RWPE1 (cell line): Measurements from ENCODE around the gene ZNF761.
"Not testable (repeated sequence)": the region's sequence is repeated elsewhere in the genome, so short reads cannot be mapped to it uniquely, and the experiment has no call there.

Experiments used
- CTCF ChIA-PET: fragments of 350-600 bp; sonication (Branson Sonifier 250); formaldehyde crosslinking; extraction: SDS; loops from one replicate; lab custom pipeline; 2021; lab: Yijun Ruan, JAX
- POLR2A ChIA-PET: fragments of 400-600 bp; formaldehyde crosslinking; extraction: SDS; loops from one replicate; lab custom pipeline; 2020; ENCODE audit warnings: antibody characterized with exemption; ENCODE audit not compliant: low non-redundant PET; lab: Yijun Ruan, JAX
- DNase-seq: peaks from one replicate; pipeline ENCODE4 v3.0.0; 2012; ENCODE audit warnings: low spot score
- H3K27ac ChIP-seq: fragments of 450-650 bp; 2 replicates; pipeline ENCODE4 v1.5.1; 2017
- TF ChIP-seq, protein P1 (sequence below): fragments of 450-650 bp; conservative IDR thresholded peaks from 2 replicates; pipeline ENCODE4 v1.5.1; 2017; ENCODE audit warnings: low read depth, mild to moderate bottlenecking

The ZNF761 gene

DNA sequence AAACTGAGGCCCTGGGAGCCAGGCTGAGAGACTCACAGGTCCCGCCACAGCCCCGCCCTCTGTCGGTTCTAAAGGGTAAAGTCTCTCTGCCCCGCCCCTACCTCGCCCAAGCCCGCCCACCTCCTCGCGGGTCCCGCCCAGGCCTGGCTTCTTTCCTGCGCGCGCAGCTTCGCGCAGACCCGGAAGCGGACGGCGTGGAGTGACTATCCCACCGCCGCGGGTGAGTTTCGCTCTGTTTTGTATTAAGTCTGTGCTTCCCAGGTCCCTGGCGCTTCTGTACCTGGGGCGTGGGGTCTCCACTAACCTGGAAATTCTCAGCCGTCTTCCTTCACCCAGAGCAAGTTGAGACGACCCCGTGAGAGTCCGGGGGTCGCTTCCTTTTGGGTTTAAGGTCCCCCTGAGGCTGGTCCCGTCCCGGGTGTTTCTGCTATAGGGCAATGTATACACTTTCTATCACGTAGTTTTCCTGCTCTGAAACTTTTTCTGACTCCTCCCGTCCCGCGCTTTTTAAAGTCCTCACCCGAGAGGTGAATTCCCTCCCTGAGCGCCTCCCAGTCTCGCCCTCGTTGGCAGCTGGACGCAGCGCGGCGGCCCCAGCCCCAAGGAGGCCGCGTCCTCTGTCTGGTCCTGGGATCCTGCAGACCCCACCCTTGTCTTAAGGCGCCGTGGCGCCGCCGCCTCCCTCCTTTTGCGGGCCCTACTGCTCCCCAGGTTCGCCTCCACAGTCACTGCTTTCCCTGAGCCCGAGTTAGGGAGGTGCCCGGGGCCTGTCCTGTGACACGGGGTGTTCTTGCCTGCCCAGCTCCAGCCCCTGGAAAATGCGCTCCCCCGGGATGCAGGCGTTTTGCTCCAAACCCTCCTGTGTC lies 36.6 kb upstream of the ZNF761 start, which contains the start of gene ZNF765:
Gene ZNF765 (plus strand): TSS at position 176 of the 866 bp plus-strand sequence. CDS start 2,867 bp downstream, outside the sequence.
- peak; percentile 89 for DNase-seq
- ChIA-PET CTCF (interaction anchor here (0.6 kb wide), 1 partner anchor 98 kb away, joined by 3 read pairs; no protein-coding TSS in a partner anchor), POLR2A (interaction anchor here (0.6 kb wide), 1 partner anchor 1651 kb away, joined by 4 read pairs; no protein-coding TSS in a partner anchor)
- peak within 1 kb of the TSS; percentile 88 for H3K27ac ChIP-seq
- TF ChIP-seq, protein P1, sequence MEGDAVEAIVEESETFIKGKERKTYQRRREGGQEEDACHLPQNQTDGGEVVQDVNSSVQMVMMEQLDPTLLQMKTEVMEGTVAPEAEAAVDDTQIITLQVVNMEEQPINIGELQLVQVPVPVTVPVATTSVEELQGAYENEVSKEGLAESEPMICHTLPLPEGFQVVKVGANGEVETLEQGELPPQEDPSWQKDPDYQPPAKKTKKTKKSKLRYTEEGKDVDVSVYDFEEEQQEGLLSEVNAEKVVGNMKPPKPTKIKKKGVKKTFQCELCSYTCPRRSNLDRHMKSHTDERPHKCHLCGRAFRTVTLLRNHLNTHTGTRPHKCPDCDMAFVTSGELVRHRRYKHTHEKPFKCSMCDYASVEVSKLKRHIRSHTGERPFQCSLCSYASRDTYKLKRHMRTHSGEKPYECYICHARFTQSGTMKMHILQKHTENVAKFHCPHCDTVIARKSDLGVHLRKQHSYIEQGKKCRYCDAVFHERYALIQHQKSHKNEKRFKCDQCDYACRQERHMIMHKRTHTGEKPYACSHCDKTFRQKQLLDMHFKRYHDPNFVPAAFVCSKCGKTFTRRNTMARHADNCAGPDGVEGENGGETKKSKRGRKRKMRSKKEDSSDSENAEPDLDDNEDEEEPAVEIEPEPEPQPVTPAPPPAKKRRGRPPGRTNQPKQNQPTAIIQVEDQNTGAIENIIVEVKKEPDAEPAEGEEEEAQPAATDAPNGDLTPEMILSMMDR: peak; percentile 56

DNA sequence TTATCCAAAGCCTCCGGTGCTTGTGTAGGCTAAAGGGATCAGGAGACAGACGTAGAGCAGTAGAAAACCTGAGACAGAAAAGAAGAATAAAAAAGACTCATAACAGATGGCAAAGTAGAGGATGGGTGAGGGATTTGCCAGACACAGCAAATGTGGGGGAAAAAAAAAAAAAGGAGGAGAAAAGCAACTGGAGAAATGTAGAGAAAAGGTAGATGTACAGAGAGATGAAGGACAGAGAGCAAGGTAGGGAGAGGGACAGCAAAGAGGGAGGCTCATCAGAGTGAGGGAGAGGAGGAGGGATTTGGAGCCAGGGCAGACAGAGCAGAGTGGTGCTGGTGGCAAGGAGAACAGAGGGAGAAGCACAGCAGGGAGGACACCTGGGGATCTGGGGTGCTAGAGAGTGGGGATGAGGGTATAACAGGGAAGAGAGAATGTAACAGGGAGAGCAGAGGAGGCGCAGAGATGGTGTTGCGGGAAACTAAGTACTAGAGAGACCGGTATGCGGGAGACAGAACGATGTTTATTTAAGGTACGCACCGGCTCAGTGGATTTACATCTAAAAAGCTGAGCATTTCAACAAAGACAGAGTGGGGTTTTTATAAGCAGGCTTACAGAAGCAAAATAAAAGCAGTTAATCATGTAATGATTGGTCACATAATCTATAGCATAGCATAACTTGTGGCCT lies 35.8 kb upstream of the ZNF761 start:
- peak overlapping the region; percentile 88 for H3K27ac ChIP-seq
- CTCF ChIA-PET: interaction anchor here (0.6 to 0.7 kb wide), 2 partner anchors 33 to 99 kb away, joined by 3 to 5 read pairs; no protein-coding TSS in a partner anchor
- DNase-seq, POLR2A ChIA-PET: not testable (repeated sequence)

DNA sequence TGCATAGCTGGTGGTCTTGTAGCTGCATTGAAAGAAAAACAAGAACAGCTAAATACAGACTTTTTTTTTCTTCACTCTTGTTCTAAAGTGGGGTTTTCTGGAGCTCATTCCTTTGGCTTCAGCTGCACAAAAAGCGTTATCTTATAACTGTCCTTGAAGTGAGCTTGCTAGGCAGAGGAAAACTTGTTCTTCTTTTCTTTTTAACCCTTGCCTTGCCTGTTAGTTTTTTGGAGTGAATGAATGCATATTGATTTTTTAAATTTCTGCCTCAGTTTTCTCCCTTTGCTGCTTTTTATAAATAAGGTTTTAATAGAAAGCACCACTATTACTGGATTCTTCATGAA lies 35.3 kb upstream of the ZNF761 start:
- DNase-seq: no peak
- ChIA-PET CTCF (interaction anchor here (0.7 kb wide), 1 partner anchor 33 kb away, joined by 5 read pairs; no protein-coding TSS in a partner anchor), POLR2A (no interaction called here)
- TF ChIP-seq, protein P1: no peak
- no peak overlapping the region for H3K27ac ChIP-seq

DNA sequence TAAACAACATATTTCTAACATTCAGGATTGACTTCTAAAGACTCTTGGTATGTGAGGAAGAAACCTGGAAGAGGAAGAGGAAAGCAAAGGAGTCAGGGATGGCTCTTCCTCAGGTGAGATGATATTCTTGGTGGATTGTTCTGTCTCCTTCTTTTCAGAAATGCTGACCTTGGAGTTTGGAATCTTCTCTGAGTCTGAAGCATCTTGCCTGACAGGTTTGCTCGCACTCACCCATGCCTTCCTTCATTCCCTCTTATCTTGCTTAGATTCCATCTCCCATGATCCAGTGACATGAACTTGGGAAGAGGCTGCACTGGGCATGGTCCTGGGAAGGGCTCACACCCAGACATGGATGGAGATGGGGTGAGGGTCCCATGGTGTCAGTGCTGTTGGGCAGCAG lies 33.9 kb upstream of the ZNF761 start:
- CTCF ChIA-PET, H3K27ac ChIP-seq, POLR2A ChIA-PET, DNase-seq: not testable (repeated sequence)

DNA sequence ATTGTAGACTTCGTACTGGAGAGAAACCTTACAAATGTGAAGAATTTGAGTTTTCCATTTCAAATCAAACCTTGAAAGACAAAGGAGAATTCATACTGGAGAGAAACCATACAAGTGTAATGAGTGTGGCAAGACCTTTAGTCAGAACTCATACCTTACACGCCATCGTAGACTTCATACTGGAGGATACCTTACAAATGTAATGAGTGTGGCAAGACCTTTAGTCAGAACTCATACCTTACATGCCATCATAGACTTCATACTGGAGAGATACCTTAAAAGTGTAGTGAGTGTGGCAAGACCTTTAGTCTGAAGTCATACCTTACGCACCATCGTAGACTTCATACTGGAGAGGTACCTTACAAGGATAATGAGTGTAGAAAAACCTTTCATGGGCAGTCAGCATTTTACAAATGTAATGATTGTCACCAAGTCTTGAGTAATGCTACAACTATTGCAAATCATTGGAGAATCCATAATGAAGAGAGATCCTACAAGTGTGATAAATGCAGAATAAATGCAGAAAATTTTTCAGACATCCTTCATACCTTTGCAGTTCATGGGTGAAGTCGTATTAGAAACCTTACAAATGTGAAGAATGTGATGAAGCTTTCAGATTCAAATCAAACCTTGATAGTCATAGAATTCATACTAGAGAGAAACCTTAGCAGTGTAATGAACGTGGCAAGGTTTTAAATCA lies 22.1 kb upstream of the ZNF761 start:
- POLR2A ChIA-PET: no interaction called here
- TF ChIP-seq, protein P1: no peak
- DNase-seq: no peak
- H3K27ac ChIP-seq: no peak overlapping the region
- CTCF ChIA-PET: no interaction called here

DNA sequence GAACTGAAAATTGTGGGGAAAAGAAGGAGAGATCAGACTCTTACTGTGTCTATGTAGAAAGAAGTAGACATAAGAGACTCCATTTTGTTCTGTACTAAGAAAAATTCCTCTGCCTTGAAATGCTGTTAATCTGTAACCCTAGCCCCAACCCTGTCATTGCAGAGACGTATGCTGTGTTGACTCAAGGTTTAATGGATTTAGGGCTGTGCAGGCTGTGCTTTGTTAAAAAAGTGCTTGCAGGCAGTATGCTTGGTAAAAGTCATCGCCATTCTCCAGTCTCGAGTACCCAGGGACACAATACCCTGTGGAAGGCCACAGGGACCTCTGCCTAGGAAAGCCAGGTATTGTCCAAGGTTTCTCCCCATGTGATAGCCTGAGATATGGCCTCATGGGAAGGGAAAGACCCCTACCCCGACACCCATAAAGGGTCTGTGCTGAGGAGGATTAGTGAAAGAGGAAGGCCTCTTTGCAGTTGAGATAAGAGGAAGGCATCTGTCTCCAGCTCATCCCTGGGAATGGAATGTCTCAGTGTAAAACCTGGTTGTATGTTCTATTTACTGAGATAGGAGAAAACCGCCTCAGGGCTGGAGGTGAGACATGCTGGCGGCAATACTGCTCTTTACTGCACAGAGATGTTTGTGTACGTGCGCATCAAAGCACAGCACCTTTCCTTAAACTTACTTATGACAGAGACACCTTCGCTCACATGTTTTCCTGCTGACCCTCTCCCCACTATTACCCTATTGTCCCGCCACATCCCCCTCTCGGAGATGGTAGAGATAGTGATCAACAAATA lies 11.1 kb upstream of the ZNF761 start:
- H3K27ac ChIP-seq, POLR2A ChIA-PET, CTCF ChIA-PET, DNase-seq: not testable (repeated sequence)

DNA sequence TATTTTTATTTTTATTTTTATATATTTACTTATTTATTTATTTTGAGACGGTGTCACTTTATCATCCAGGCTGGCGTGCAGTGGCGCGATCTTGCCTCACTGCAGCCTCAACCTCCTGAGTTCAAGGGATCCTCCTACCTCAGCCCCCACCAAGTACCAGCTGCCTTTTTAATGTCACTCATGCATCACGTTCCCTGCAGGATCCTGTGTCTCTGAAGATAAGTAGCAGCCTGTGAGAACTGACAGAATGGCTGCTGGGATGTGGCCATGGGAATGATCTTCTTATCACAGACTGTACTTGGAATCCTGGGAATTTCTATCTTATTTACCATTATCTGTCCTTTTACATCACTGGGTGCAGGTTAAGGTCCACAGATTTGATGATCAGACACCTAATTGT lies 9.2 kb upstream of the ZNF761 start:
- no peak overlapping the region for H3K27ac ChIP-seq
- no peak for DNase-seq
- ChIA-PET POLR2A (no interaction called here), CTCF (no interaction called here)
- TF ChIP-seq, protein P1: no peak

DNA sequence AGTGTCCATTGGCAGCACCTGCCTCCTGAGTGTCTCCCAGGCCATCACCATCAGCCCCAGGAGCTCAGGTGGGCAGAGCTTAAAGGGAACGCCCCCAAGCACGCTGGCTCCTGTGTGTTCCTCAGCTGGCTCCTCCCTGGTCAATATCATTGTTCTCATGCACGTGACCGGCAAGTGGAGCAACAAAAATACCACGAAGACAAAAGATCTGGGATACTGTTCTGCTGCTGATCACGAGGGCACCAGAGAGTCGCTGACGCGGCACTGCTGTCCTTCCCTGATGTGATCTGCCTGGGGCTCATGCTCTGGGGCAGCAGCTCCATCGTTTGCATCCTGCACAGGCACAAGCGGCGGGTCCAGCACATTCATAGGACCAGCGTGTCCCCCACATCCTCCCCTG lies 8.7 kb upstream of the ZNF761 start:
- H3K27ac ChIP-seq, CTCF ChIA-PET, DNase-seq, POLR2A ChIA-PET: not testable (repeated sequence)

DNA sequence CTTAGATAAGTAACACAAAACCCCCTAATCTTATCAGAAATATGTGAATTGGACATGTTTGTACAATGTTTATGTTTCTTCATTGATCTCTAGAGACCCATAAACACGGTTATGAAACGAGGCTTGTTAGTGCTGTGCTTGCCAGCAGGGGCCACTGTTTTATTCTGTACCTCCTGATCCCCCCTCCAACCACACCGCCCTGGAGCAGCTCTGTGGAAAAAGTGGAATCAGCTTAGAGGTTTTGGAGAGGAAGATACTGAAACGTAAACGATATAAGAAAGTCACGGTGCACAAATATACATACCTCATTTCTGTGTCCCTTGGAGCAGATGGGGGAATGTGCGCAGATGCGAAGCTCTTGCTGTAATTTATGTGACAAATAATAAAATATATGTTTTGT lies 8.1 kb upstream of the ZNF761 start:
- POLR2A ChIA-PET, H3K27ac ChIP-seq, DNase-seq: not testable (repeated sequence)
- CTCF ChIA-PET: interaction anchor here (0.6 kb wide), 1 partner anchor 656 kb away, joined by 3 read pairs; no protein-coding TSS in a partner anchor
